Limb (tissue), 2 donors: ENCODE measurements around the gene RDH8.

Source experiments
- DNase-seq, 2 donors: peaks; one replicate each; pipeline ENCODE4 v3.0.0-alpha.2; 2016; ENCODE audit errors: extremely low spot score in 2 of 2

RDH8 gene, protein sequence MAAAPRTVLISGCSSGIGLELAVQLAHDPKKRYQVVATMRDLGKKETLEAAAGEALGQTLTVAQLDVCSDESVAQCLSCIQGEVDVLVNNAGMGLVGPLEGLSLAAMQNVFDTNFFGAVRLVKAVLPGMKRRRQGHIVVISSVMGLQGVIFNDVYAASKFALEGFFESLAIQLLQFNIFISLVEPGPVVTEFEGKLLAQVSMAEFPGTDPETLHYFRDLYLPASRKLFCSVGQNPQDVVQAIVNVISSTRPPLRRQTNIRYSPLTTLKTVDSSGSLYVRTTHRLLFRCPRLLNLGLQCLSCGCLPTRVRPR

DNA sequence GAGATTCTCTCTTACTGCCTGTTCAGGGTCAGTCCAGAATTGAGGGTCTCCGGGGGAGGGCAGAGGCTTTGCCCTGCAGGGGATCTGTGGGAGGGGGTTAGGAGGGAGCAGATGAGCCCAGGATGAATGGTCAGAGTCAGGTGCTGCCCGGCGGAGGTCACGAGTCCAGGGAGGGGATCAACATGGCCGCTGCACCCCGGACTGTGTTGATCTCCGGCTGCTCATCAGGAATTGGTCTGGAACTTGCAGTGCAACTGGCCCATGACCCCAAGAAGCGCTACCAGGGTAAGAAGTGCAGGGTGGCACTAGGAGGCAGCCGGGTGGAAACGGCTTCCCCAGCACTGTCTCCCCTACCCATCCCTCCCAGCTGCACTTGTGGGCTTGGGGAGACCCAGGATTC is at the start of gene RDH8:
Gene RDH8, plus strand, starts transcription at position 168 of the 400 bp plus-strand sequence. Its CDS starts 15 bp downstream, at position 183.
- no peak for DNase-seq

DNA sequence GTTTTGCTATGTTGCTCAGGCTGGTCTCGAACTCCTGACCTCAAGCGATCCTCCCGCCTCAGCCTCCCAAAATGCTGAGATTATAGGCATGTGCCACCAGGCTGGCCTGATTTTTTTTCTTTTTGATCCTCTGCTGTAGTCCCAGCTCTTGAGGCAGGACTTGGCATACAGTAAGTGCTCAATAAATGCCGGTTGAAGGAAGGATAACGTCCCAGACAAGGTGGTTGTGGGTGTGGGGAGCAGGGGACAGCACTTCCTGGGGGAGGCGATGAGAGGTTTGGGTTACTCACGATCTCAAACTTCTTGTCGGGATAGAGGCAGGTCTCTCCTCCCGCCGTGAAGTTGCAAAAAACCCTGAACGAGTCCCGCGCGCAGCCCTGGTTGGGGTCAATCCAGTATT is 47.3 kb upstream of the RDH8 start:
- DNase-seq: no peak

DNA sequence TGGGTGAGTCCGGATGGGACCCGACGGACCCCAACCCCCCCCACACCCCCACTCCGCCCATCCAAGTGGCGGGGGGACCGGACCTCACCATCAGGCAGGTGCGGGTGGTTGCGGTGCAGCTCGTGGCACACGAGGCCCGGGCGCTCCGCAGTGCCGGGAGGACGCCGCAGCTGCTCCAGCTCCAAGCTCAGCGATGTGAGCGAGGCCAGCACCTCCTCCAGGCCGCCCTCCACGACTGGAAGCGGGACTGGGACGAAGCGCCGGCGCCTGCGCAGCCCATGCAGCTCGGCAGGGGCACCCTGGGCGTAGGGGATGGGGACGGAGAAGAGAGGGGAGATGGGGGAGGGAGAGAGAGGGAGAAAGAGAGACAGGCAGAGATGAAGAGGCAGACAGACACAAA is 46.8 kb upstream of the RDH8 start:
- DNase-seq: no peak

DNA sequence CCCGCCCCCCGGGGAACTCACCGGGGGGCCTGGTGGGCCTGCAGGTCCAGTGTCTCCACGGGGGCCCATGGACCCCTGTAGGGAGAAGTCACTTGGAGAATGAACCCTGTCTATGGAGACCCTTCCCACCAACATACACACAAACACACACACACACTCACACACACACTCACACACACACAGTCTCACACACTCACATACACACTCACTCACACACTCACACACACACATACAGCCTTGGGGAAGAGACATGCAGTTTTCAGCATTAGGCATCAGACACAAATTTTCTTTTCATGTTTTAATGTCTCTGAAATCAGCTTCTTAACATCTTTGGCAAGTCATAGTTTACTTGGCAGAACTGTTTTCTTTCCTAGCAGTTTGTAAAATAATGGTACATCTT is 46.0 kb upstream of the RDH8 start:
- DNase-seq: no peak

DNA sequence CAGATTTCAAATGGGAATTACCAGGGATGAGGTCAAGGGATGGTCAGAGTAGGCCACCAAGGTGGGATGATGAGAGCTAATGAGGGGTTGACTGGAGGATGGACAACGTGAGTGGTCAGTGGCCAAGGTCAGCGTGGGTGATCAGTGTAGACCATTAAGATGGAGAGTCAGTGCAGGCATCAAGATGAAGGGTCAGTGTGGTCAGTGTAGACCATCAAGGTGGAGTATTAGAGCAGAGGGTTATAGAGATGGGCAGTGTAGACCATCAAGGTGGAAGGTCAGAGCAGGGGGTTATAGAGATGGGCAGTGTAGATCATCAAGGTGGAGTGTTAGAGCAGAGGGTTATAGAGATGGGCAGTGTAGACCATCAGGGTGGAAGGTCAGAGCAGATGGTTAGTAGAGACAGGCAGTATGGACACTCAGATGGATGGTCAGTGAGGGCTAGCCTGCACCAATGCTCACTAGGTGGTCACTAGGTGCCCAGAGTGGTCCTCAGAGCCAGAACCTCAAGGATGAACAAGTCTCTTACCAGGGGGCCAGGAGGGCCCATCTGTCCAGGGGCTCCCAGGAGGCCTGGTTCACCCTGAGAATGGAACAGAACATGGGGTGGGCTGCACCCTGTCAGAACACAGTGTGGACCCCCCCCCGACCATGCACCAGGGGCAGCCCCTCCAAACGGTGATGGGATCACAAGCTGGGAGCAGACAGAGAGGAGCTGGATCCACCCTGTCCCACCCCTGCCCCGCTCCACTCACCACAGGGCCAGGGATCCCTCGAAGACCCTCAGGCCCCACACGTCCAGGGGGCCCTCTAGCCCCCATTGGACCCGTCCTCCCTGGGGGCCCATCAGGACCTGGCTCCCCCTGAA is 44.2 kb upstream of the RDH8 start:
- no peak for DNase-seq

DNA sequence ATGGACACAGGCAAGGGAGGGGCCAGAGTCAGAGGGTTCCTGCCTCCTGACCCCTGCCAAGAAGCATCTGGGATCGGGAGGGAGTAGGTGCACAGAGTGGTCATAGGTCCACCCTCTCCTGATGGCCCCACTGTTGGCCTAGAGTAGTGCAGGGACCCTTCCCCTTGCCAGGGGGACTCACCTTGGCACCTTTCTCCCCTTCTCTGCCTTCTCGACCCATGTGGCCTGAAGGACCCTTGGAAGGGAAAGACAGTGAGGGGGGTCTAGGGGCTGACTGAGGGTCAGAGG is 43.7 kb upstream of the RDH8 start:
- no peak for DNase-seq

DNA sequence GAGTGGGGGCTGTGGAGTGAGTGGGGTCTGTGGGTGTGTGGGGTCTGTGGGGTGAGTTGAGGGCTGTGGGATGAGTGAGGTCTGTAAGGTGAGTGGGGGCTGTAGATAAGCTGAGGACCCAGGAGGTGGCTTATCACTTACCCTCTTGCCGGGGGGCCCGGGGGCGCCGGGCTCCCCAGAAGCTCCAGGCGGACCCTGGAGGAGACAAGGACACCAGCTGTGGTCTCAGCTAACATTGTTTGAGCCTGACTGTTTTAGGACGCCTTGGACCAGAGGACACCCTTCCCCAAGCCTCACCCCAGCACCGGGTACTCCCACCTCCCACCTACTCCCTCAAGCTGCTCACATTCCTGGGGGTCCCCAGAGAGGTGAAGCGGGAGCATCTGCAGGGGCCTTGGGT is 42.8 kb upstream of the RDH8 start:
- no peak for DNase-seq

DNA sequence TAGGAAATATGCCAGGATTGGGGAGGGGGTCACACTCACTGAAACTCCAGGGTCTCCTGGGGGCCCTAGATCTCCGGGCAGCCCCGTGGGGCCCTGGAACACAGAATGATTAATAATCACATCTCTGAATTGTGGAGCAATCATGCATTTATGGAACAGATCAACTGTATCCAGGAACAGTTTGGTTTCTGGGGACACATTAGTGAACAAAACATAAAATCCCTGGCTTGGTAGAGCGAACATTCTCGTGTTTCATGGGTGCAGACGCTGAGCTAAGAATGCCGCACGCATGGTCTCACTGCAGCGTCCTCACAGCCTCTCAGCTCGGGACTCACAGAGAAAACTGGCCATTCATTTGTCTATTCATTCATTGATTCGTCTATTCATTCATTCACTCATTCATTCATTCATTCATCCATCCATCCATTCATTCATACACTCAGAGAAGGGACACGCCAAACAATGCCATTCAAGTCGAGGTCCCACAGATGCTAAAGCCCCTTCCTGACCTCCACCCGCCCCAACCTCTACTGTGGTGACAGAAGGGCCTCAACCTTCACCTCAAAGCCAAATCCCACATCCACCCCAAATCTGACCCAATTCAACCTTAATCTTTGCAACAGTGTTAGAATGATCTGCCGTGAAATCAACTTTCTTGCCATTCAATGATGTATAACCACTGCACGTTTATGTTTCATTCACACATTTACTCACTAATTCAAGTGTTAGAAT is 42.0 kb upstream of the RDH8 start:
- DNase-seq: no peak

DNA sequence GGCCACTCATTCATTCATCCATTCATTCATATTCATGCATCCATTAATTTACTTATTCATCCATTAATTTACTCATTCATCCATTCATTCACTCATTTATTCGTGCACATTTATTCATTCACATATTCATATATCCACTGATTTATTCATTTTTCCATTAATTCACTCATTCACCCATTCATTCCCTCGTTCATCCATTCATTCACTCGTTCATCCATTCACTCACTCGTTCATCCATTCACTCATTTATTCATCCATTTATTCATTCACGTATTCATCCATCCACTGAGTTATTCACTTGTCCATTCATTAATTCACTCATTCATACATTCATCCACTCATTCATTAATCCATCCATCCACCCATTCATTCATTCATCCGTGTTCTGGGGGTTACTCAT is 41.2 kb upstream of the RDH8 start:
- no peak for DNase-seq

DNA sequence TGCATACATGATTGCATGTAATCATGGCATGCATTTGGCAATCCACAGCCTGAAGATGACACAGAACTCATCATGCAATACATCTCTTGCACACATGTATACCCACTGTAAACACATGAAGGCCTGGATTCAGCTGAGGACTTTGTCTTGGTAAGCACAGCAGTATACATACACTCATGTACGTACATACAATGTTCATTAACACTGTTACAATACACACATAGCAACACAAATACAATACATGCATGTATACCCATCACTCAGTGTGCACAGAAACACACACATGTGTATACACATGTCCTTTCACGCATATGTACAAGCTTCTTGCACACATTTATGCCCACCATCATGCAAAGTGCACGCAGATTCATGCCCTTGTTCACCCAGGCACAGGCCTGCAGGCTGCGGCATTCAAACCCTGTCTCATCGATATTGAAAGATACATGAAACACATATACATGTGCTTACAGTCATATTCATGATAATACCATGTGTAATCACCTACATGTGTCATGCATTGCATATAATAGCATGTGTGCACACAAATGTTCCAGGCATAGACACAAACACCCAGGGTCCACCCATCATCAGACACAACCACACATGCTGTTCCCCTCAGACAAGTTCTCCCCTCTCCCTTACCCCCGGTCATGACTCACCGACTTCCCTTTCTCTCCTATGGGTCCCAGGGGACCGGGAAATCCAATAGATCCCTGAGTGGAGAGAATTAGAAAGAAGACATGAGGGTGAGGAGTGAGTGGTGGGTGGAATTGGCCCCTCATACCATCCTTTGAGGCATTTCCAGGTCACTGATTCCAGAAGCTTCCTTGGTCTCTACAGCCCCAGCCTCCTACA is 31.6 kb upstream of the RDH8 start:
- DNase-seq: no peak

DNA sequence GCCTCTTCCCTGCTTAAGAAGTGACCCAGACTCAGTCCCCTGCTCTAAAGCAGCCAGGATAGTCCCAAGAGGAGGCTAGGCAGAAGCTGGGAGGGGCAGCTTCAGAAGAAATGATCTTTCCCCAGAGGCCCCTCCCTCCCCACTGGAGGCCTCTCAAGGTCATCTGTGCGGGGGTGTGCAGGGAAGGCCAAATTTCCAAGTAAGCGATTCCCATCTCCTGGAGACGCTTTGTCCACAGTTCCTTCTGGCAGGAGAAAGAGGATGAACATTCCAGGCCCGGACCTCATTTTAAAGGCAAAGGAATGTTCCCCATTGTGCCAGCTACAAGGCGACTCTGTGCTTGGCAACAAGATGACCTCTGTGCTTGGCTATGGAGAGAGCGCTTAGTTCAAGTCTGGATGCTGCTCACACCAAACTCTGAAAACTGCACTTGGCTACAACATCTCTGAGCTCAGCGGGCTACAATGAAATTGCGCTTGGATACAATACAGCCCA is 26.4 kb upstream of the RDH8 start:
- DNase-seq: peak in 1 of 2 donors; percentile 29

DNA sequence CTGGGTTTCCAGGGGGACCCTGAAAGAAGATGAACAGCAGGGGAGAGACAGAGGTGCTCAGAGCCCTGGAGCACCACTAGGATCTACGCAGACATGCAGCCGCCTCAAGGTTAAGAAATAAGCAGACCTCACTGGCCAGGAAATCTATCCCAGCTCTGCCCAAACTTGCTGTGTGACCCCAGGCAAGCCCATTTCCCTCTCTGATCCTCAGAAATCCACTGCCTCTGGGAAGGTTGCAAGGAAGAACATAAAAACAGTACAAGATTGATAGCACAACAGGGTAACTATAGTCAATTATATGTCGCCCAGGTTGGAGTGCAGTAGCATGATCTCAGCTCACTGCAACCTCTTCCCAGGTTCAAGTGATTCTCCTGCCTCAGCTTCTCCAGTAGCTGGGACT is 23.8 kb upstream of the RDH8 start:
- DNase-seq: no peak

DNA sequence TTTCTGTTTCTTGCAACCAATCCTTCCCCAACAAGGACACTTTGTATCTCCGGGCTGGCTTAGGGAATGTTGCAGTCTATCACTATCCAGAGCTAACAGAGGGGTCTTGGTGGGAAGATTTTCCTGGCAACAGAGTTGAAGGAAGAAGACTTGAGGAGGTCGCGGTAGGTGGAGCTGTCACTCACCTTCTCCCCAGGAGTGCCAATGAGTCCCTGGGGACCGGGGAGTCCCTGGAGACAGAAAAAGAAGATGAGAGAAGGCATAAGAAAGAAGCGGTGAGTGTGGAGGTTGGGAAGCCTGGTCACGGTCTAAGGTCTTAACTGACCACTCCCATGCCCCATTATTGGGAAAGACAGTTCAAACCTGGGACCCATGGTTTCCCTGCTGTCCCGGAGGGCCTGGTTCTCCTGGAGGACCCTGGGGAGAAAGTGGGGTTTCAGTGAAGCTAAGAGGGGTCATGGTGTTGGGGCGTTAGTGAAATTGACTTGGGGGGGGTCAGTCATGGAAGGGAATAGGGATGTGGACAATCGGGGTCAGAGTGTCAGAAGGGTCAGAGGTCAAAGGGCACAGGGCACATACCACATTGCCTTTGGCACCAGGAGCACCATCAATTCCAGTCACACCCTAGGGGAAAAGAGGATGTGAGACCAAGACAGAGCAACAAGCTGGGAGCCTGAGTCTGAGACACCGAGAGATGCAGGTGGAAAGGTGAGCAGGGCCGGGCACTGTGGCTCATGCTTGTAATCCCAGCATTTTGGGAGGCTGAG is 21.7 kb upstream of the RDH8 start:
- no peak for DNase-seq

DNA sequence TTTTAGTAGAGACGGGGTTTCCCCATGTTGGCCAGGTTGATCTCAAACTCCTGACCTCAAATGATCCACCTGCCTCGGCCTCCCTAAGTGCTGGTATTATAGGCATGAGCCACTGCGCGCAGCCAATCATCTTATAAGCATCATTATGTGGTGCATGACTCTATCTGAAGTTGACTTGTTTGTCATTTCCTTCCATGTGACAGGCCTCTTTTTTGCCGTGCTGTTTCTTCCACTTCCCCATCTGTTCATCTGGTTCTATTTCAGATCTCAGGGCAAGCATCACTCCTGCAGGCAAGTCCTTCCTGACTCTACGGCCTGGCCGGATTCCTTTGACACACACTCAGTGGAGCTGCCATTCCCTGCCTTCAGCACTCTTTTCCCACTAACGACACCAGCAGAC is 18.2 kb upstream of the RDH8 start:
- no peak for DNase-seq

DNA sequence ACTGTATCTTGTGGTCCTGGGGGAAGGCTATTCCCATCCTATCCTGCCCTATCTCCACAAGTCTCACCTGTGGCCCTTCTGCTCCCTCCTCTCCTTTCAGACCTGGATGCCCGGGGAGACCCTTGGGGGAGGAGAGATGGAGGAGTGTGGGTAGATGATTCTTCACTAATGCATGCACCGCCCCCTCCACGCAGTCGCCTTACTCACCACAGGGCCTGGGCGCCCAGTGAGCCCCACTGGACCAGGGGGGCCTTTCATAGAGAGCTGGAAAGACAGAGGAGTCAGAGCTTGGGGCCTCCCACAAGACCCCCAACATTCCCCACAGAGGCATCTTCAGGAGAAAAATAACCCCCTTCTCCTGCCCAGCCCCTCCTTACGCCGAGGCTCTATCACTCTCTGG is 17.3 kb upstream of the RDH8 start:
- no peak for DNase-seq

DNA sequence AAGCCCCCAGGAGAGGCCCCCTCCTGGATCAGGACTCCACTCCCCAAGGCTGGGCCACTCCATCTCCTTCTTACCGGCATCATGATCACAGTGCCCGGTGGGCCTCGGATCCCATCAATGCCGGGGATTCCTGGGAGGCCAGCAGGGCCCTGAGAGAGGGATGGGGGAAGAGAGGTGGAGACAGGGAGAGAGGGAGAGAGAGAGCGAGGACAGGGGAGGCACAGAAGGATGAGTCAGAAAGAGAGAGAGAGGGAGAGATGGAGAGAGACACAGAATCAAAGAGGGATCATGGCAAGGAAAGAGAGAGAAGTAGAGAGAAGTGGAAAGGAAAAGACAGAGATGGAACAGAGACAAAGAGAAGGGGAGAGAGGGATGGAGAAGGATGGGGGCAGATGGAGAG is 16.7 kb upstream of the RDH8 start:
- no peak for DNase-seq

DNA sequence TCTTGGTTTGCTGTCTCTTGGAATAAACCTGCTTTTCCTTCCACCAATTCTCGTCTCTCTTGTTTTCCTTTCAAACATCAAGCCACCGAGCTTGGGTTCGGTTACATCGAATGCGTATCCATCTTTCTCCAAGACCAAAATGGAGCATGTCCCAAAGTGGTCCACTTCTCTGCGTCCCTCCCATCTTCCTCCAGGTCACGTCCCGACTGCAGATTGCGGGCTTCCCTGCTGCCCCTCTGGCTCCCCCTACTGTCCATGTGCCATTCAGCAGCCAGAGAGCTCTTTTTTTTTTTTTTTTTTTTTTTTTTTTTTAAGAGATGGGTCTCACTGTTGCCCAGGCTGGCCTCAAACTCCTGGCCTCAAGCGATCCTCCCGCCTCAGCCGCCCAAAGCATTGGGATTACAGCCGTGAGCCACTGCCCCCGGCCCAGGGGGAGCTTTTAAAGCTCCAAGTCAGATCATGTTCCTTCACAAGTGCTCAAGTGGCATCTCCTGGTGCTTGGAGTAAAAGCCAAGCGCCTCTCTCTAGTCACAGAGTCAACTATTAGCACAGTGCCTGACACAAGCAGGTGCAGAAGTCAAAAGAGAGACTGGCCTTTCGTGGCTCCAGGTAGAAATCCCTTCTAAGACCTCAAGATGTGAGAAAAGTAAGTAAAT is 13.0 kb upstream of the RDH8 start:
- DNase-seq: peak; percentile 82 to 83

DNA sequence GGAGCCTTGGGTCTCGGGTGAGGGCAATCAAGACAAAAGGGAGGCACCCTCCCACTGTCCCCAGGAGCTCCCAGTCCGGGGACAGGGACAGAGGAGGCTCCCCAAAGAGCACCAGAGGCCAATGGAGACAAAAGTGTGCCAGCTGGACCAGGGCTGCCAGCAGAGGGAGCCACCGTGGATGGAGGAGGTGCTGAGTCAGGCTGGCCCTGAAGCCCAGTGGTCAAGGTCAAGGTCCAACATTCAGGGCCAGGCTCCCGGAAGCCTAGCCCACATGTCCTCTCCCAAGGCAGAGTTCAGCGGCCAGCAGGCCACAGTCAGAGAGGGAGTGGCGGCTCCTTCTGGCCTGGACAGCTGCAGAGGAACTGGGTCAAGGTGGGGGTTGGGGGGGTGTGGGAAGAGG is 11.4 kb upstream of the RDH8 start:
- no peak for DNase-seq

DNA sequence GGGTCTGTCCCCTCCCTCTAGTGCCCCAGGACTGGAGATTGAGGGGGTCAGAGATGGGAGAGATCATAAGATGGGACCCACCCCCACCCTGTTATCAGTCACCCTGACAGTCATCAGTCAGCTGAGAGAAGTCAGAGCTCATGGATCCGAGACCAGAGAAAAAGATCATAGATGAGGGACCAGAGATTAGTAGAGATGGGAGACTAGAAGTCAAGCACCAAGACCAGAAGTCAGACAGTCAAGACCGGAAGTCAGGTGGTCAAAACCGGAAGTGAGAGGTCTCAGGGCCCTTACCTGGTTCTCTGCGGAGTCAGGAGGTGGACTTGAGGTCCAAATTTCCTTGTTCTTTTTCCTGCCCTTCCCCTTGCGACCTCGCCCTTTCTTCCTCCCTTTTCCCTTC is 10.0 kb upstream of the RDH8 start:
- no peak for DNase-seq

DNA sequence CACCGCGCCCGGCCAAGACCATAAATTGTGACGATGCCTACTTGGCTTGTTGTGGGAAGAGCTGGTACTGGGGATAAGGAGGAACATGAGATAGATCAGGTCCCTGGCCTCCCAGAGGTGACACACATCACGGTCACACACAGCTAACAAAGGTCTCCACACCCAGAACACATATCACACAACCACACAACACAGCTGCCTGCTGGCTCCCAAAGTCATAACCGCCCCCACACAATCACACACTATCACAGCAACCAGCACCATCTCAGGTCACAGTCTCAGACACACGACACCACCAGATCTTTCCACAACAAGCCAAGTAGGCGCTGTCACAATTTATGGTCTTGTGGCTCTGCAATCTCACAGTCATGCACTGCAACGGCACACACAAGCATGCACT is 8.7 kb upstream of the RDH8 start:
- DNase-seq: no peak
